DOHH2 (cell line): ENCODE measurements around the gene CLCN7.

ENCODE experiments used
- H3F3A ChIP-seq: fragments of 200-600 bp; sonication (generic), shearing (Covaris generic); 2 replicates; pipeline ENCODE4 v1.6.0; 2016; ENCODE audit warnings: antibody characterized with exemption, mild to moderate bottlenecking; ENCODE audit not compliant: control insufficient read depth, insufficient read depth
- H3K27ac ChIP-seq: fragments of 200-600 bp; sonication (generic); 2 replicates; pipeline ENCODE4 v1.5.1; 2014; ENCODE audit warnings: low read depth, mild to moderate bottlenecking, low read length, moderate library complexity
- H3K27me3 ChIP-seq: fragments of 200-600 bp; sonication (generic); 2 replicates; pipeline ENCODE4 v1.6.1; 2014; ENCODE audit warnings: mild to moderate bottlenecking, low read length, mixed read lengths; ENCODE audit not compliant: control insufficient read depth
- H3K36me3 ChIP-seq: fragments of 200-600 bp; sonication (generic); 2 replicates; pipeline ENCODE4 v1.6.1; 2014; ENCODE audit warnings: mild to moderate bottlenecking, low read length, moderate library complexity, mixed read lengths; ENCODE audit not compliant: control insufficient read depth
- H3K4me1 ChIP-seq: fragments of 200-600 bp; sonication (generic); 2 replicates; pipeline ENCODE4 v1.6.1; 2014; ENCODE audit warnings: mild to moderate bottlenecking, low read length, mixed read lengths; ENCODE audit not compliant: control insufficient read depth
- H3K4me2 ChIP-seq: fragments of 200-600 bp; sonication (generic); 2 replicates; pipeline ENCODE4 v1.6.0; 2014; ENCODE audit warnings: mild to moderate bottlenecking, low read length, moderate library complexity
- H3K4me3 ChIP-seq: fragments of 200-600 bp; sonication (generic); 2 replicates; pipeline ENCODE4 v1.5.1; 2014; ENCODE audit warnings: mild to moderate bottlenecking, low read length, mixed read lengths
- H3K79me2 ChIP-seq: fragments of 200-600 bp; sonication (generic); 2 replicates; pipeline ENCODE4 v1.6.1; 2014; ENCODE audit warnings: mild to moderate bottlenecking, low read length, mixed read lengths; ENCODE audit not compliant: control insufficient read depth
- H3K9me2 ChIP-seq: fragments of 200-600 bp; sonication (generic); replicated peaks from 2 replicates; pipeline ENCODE4 v1.6.1; 2014; ENCODE audit warnings: mild to moderate bottlenecking, low read length, mixed read lengths; ENCODE audit not compliant: control insufficient read depth
- H3K9me3 ChIP-seq: fragments of 200-600 bp; sonication (generic); 2 replicates; pipeline ENCODE4 v1.6.1; 2014; ENCODE audit warnings: antibody characterized with exemption, low read length, mixed read lengths; ENCODE audit not compliant: control insufficient read depth, insufficient read depth
- H4K20me1 ChIP-seq: fragments of 200-600 bp; sonication (generic); 2 replicates; pipeline ENCODE4 v1.6.0; 2014; ENCODE audit warnings: low read depth, mild to moderate bottlenecking, antibody characterized with exemption, low read length, moderate library complexity; ENCODE audit not compliant: control insufficient read depth, insufficient read depth
- CTCF ChIP-seq: fragments of 200-600 bp; sonication (generic); IDR thresholded peaks from one replicate; pipeline ENCODE4 v1.5.1; 2014; ENCODE audit warnings: antibody characterized with exemption, mild to moderate bottlenecking, low read depth, low read length; ENCODE audit not compliant: poor library complexity, severe bottlenecking
- EZH2phosphoT487 ChIP-seq: fragments of 200-600 bp; sonication (generic); IDR thresholded peaks from 2 replicates; pipeline ENCODE4 v1.6.1; 2017; ENCODE audit warnings: borderline replicate concordance, mild to moderate bottlenecking, antibody characterized with exemption, low read length, moderate library complexity, mixed read lengths

CLCN7 gene

GRCh38 chr16:1472974-1473373, 1.9 kb downstream of the CLCN7 start:
- Histone ChIP-seq H4K20me1 (no peaks in the 10 kb centered on the region), H3K4me2 (peak overlapping the region; percentile 94), H3K27me3 (no peaks in the 10 kb centered on the region), H3K4me1 (peaks cover 56% of the 10 kb centered on the region), H3F3A (peaks cover 6% of the 10 kb centered on the region; the same call in 1 of the 2 replicates), H3K36me3 (0 out of 2 replicates have a peak, but pooled peaks cover 4% of the 10 kb centered on the region), H3K9me2 (no peaks in the 10 kb centered on the region), H3K27ac (no peak overlapping the region), H3K9me3 (no peaks in the 10 kb centered on the region), H3K4me3 (peak overlapping the region; percentile 40; the same call in 1 of the 2 replicates), H3K79me2 (peaks cover 76% of the 10 kb centered on the region)
- no peak for TF ChIP-seq EZH2phosphoT487
- TF ChIP-seq CTCF: no peak

GRCh38 chr16:1471569-1472194, 3.1 kb downstream of the CLCN7 start:
- TF ChIP-seq CTCF (no peak), EZH2phosphoT487 (no peak)
- peaks cover 88% of the 10 kb centered on the region for H3K79me2 ChIP-seq
- peak overlapping the region; percentile 74 for H3K4me3 ChIP-seq
- no peaks in the 10 kb centered on the region for H3K27me3 ChIP-seq
- peaks cover 6% of the 10 kb centered on the region; the same call in 1 of the 2 replicates for H3F3A ChIP-seq
- H3K9me2 ChIP-seq: no peaks in the 10 kb centered on the region
- H3K9me3 ChIP-seq: no peaks in the 10 kb centered on the region
- H3K27ac ChIP-seq: peak overlapping the region; percentile 79
- H4K20me1 ChIP-seq: no peaks in the 10 kb centered on the region
- 0 out of 2 replicates have a peak, but pooled peaks cover 4% of the 10 kb centered on the region for H3K36me3 ChIP-seq
- H3K4me2 ChIP-seq: peak overlapping the region; percentile 94
- peaks cover 56% of the 10 kb centered on the region for H3K4me1 ChIP-seq

GRCh38 chr16:1470481-1471251, 4.2 kb downstream of the CLCN7 start:
- TF ChIP-seq CTCF: no peak
- TF ChIP-seq EZH2phosphoT487: no peak
- no peaks in the 10 kb centered on the region for H3K9me2 ChIP-seq
- peaks cover 6% of the 10 kb centered on the region; the same call in 1 of the 2 replicates for H3F3A ChIP-seq
- 0 out of 2 replicates have a peak, but pooled peaks cover 4% of the 10 kb centered on the region for H3K36me3 ChIP-seq
- H3K4me1 ChIP-seq: peaks cover 53% of the 10 kb centered on the region
- H3K27ac ChIP-seq: peak overlapping the region; percentile 79
- H3K9me3 ChIP-seq: no peaks in the 10 kb centered on the region
- H3K27me3 ChIP-seq: no peaks in the 10 kb centered on the region
- H3K4me2 ChIP-seq: peak overlapping the region; percentile 94
- peak overlapping the region; percentile 74 for H3K4me3 ChIP-seq
- H4K20me1 ChIP-seq: no peaks in the 10 kb centered on the region
- H3K79me2 ChIP-seq: peaks cover 96% of the 10 kb centered on the region
